ENCODE results near the gene OR6N2. TPM values are rescaled to one million over a fixed set of nuclear protein-coding genes. Genes with fewer than 3 reads are reported as not detected.

Gene OR6N2
- total RNA-seq = not detected in 2 replicates

GRCh38 chr1:158781104-158781503, at the start of gene OR6N2:
OR6N2 (minus strand) TSS chr1:158781204; CDS start chr1:158777635, 3,569 bp downstream.

GRCh38 chr1:158771950-158772866, 8.8 kb downstream of the OR6N2 start, which contains the start of gene OR6N1:
OR6N1 (minus strand) TSS chr1:158772195; CDS start chr1:158766682, 5,513 bp downstream.

GRCh38 chr1:158754420-158754819, 26.6 kb downstream of the OR6N2 start, which contains the start of gene OR6K6:
OR6K6 (plus strand) TSS chr1:158754720; CDS start chr1:158754888, 168 bp downstream.

Other genes with a start within 250 kb of the OR6N2 start
- gene OR6Y1, start 226.8 kb downstream of the OR6N2 start, total RNA-seq = not detected in 2 replicates
- not detected in 2 replicates for gene OR6P1, start 210.6 kb downstream of the OR6N2 start, total RNA-seq
- gene OR10X1, start 201.3 kb downstream of the OR6N2 start, total RNA-seq = not detected in 2 replicates
- gene OR10Z1, start 175.9 kb downstream of the OR6N2 start, total RNA-seq = not detected in 2 replicates
- gene SPTA1, start 94.5 kb downstream of the OR6N2 start, total RNA-seq = under 0.01 and 0.90 TPM in 2 replicates
- gene OR6K2, start 80.6 kb downstream of the OR6N2 start, total RNA-seq = not detected in 2 replicates
- gene OR6K3, start 60.5 kb downstream of the OR6N2 start, total RNA-seq = not detected in 2 replicates
- gene OR6K6, start 26.5 kb downstream of the OR6N2 start, total RNA-seq = not detected in 2 replicates
- gene OR6N1, start 9.0 kb downstream of the OR6N2 start, total RNA-seq = not detected in 2 replicates
- gene MNDA, start 50.1 kb upstream of the OR6N2 start, total RNA-seq = not detected in 2 replicates
- not detected in 2 replicates for gene PYHIN1, start 150.3 kb upstream of the OR6N2 start, total RNA-seq
- 68.2 and 97.6 TPM in 2 replicates for gene IFI16, start 228.7 kb upstream of the OR6N2 start, total RNA-seq